Pons (tissue), 1 donor: ENCODE data around the gene ADAMTS17.

Experiments
- DNase-seq: peaks from one replicate; pipeline ENCODE4 v3.0.0-alpha.2; 2016; ENCODE audit warnings: low spot score

ADAMTS17 gene

GRCh38 chr15:99979371-99979770, 362.4 kb downstream of the ADAMTS17 start:
- no peak for DNase-seq

- DNase-seq = no peak
Measured at GRCh38 chr15:99978426-99978825, 363.3 kb downstream of the ADAMTS17 start.

- no peak for DNase-seq
Measured at GRCh38 chr15:99977929-99978328, 363.8 kb downstream of the ADAMTS17 start.

- DNase-seq = no peak
Measured at GRCh38 chr15:99976811-99977271, 364.9 kb downstream of the ADAMTS17 start.

- DNase-seq = no peak
Measured at GRCh38 chr15:99976000-99976399, 365.8 kb downstream of the ADAMTS17 start.

- DNase-seq = no peak
Measured at GRCh38 chr15:99974246-99974645, 367.5 kb downstream of the ADAMTS17 start.

GRCh38 chr15:99973351-99973750, 368.4 kb downstream of the ADAMTS17 start:
- no peak for DNase-seq

GRCh38 chr15:99970891-99971430, 370.8 kb downstream of the ADAMTS17 start:
- DNase-seq = no peak

- DNase-seq = no peak
Measured at GRCh38 chr15:99969261-99969920, 372.4 kb downstream of the ADAMTS17 start.

GRCh38 chr15:99967841-99968371, 373.9 kb downstream of the ADAMTS17 start:
- no peak for DNase-seq

- DNase-seq = no peak
Measured at GRCh38 chr15:99966815-99967214, 375.0 kb downstream of the ADAMTS17 start.

- no peak for DNase-seq
Measured at GRCh38 chr15:99965376-99965775, 376.4 kb downstream of the ADAMTS17 start.

GRCh38 chr15:99963976-99964375, 377.8 kb downstream of the ADAMTS17 start:
- no peak for DNase-seq

- DNase-seq = no peak
Measured at GRCh38 chr15:99963096-99963825, 378.5 kb downstream of the ADAMTS17 start.

- DNase-seq = no peak
Measured at GRCh38 chr15:99962006-99962561, 379.7 kb downstream of the ADAMTS17 start.

- DNase-seq = peak; percentile 57
Measured at GRCh38 chr15:99961011-99961441, 380.7 kb downstream of the ADAMTS17 start.

- no peak for DNase-seq
Measured at GRCh38 chr15:99959326-99959725, 382.4 kb downstream of the ADAMTS17 start.

GRCh38 chr15:99958426-99959097, 383.2 kb downstream of the ADAMTS17 start:
- DNase-seq = no peak

- no peak for DNase-seq
Measured at GRCh38 chr15:99957642-99958013, 384.1 kb downstream of the ADAMTS17 start.

- DNase-seq = no peak
Measured at GRCh38 chr15:99956820-99957641, 384.7 kb downstream of the ADAMTS17 start.
